ENCODE measurements around the gene GEMIN8.

GEMIN8 gene

GRCh38 chrX:14015941-14016340 is 13.8 kb downstream of the GEMIN8 start:
- DNase-seq (ENCODE audit: low read depth in 2 of 2): no peak

GRCh38 chrX:14015294-14015693 is 14.4 kb downstream of the GEMIN8 start:
- DNase-seq (ENCODE audit: low read depth in 2 of 2): no peak

GRCh38 chrX:14014526-14014925 is 15.2 kb downstream of the GEMIN8 start:
- no peak for DNase-seq (ENCODE audit: low read depth in 2 of 2)

- DNase-seq (ENCODE audit: low read depth in 2 of 2): no peak
Measured at GRCh38 chrX:14013054-14013453, 16.6 kb downstream of the GEMIN8 start.

GRCh38 chrX:14010566-14010965 is 19.1 kb downstream of the GEMIN8 start:
- no peak for DNase-seq (ENCODE audit: low read depth in 2 of 2)

- no peak for DNase-seq (ENCODE audit: low read depth in 2 of 2)
Measured at GRCh38 chrX:14006540-14006939, 23.2 kb downstream of the GEMIN8 start.

- DNase-seq (ENCODE audit: low read depth in 2 of 2): no peak
Measured at GRCh38 chrX:14003876-14004425, 25.7 kb downstream of the GEMIN8 start.

- no peak for DNase-seq (ENCODE audit: low read depth in 2 of 2)
Measured at GRCh38 chrX:14003028-14003427, 26.7 kb downstream of the GEMIN8 start.

GRCh38 chrX:13996650-13997049 is 33.0 kb downstream of the GEMIN8 start:
- no peak for DNase-seq (ENCODE audit: low read depth in 2 of 2)

GRCh38 chrX:13994536-13995080 is 35.1 kb downstream of the GEMIN8 start:
- DNase-seq (ENCODE audit: low read depth in 2 of 2): no peak

- DNase-seq (ENCODE audit: low read depth in 2 of 2): no peak
Measured at GRCh38 chrX:13994104-13994503, 35.6 kb downstream of the GEMIN8 start.

GRCh38 chrX:13990126-13990800 is 39.4 kb downstream of the GEMIN8 start:
- DNase-seq (ENCODE audit: low read depth in 2 of 2): no peak

GRCh38 chrX:13985697-13986435 is 43.8 kb downstream of the GEMIN8 start:
- DNase-seq (ENCODE audit: low read depth in 2 of 2): no peak

- DNase-seq (ENCODE audit: low read depth in 2 of 2): no peak
Measured at GRCh38 chrX:13983734-13984133, 46.0 kb downstream of the GEMIN8 start.

GRCh38 chrX:13968198-13968597 is 61.5 kb downstream of the GEMIN8 start:
- DNase-seq (ENCODE audit: low read depth in 2 of 2): no peak

- DNase-seq (ENCODE audit: low read depth in 2 of 2): no peak
Measured at GRCh38 chrX:13967636-13968035, 62.1 kb downstream of the GEMIN8 start.

GRCh38 chrX:13966793-13967125 is 62.9 kb downstream of the GEMIN8 start:
- no peak for DNase-seq (ENCODE audit: low read depth in 2 of 2)

GRCh38 chrX:13966071-13966792 is 63.5 kb downstream of the GEMIN8 start:
- DNase-seq (ENCODE audit: low read depth in 2 of 2): no peak

- DNase-seq (ENCODE audit: low read depth in 2 of 2): no peak
Measured at GRCh38 chrX:13965531-13965930, 64.2 kb downstream of the GEMIN8 start.

GRCh38 chrX:13956998-13957397 is 72.7 kb downstream of the GEMIN8 start:
- no peak for DNase-seq (ENCODE audit: low read depth in 2 of 2)

Measured in stimulated activated CD8-positive, alpha-beta memory T cell treated with anti-CD3 and anti-CD28 coated beads, Interleukin-7, amount 100 ng/mL, for 4 hours (primary cell).